ENCODE data around the gene DEFB126. TPM values are rescaled to one million over a fixed set of nuclear protein-coding genes. Genes with fewer than 3 reads are reported as not detected.
A peak's percentile ranks its signal among the peaks of the same experiment; 100 is the strongest.
"Not testable (repeated sequence)": the region's sequence is repeated elsewhere in the genome, so short reads cannot be mapped to it uniquely, and the experiment has no call there.

DEFB126 gene
- total and polyA plus RNA-seq, 9 of the 15 experiments (the other 6 are each of a cell fraction or from before 2014, with no cell fraction given), result not detected

DNA sequence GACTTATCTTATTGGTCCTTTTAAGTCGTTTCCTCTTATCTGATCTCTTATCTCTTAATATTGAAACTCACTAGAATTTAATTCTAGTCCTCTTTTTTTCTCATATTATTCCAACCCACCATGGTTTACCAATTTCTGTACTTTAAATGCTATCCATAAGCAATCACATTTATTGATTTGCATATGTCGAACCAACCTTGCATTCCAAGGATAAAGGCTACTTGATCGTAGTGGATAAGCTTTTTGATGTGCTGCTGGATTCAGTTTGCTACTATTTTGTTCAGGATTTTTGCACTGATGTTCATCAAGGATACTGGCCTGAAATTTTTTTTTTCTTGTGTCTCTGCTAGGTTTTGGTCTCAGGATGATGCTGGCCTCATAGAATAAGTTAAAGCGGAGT lies 47.2 kb upstream of the DEFB126 start:
- DNase-seq (ENCODE audit: extremely low read depth in 1 of 4, low spot score in 3 of 4) (no peak), FAIRE-seq (no peak), ATAC-seq (no peak)
- no peaks in the 10 kb centered on the region for H3K9me1 ChIP-seq (ENCODE audit: control insufficient read depth, insufficient read depth, low read length)
- in situ Hi-C loops (cut with MboI), result no loop called here
- H4K20me1 ChIP-seq (replicated peaks; ENCODE audit: control insufficient read depth, insufficient read depth, low read length), result no peaks in the 10 kb centered on the region
- ChIA-PET CTCF (ENCODE audit: low intra/inter-chr PET ratio) (no interaction called here), POLR2A (no interaction called here)
- no peaks in the 10 kb centered on the region for H3K36me3 ChIP-seq (ENCODE audit: control insufficient read depth, insufficient read depth, low read length)
- H3K9me3 ChIP-seq (replicated peaks; ENCODE audit: control insufficient read depth, insufficient read depth, low read depth, low read length), result 0 out of 2 replicates have a peak, but pooled peaks cover 3% of the 10 kb centered on the region
- no peak overlapping the region for H3K4me3 ChIP-seq
- intact Hi-C loops (cut with micrococcal nuclease), result no loop called here
- H3K4me2 ChIP-seq (ENCODE audit: insufficient read depth, low read length), result no peak overlapping the region
- TF ChIP-seq NCOA1 (IDR thresholded peaks at IDR 0.05; ENCODE audit: low read depth) (no peak), ZNF324 (CRISPR knock-in tag; IDR thresholded peaks at IDR 0.05) (peak; percentile 94)
- H3K79me2 ChIP-seq (ENCODE audit: control insufficient read depth, insufficient read depth, low read length), result no peaks in the 10 kb centered on the region
- WGBS (ENCODE audit: insufficient coverage, low coverage, missing lambda C conversion rate), result 5% methylated on average over 4 of the region's 4 CpGs
- no peaks in the 10 kb centered on the region; a peak in 1 of 5 replicates for H3K27me3 ChIP-seq (ENCODE audit: control insufficient read depth in 2 of 2, insufficient read depth in 2 of 2, low read length in 2 of 2)
- H3K4me1 ChIP-seq (replicated peaks in 1 of 2; ENCODE audit: control insufficient read depth in 2 of 2, insufficient read depth in 2 of 2, low read length in 2 of 2), result no peaks in the 10 kb centered on the region; a peak in 1 of 5 replicates
- no TSS peak for BruUV-seq (replicated peaks)
- no peak overlapping the region for H3K9ac ChIP-seq (ENCODE audit: insufficient read depth in 1 of 2, low read depth in 2 of 2, low read length in 2 of 2)
- H2AFZ ChIP-seq (ENCODE audit: low read depth, low read length), result no peak overlapping the region
- no peak overlapping the region for H3K27ac ChIP-seq (ENCODE audit: extremely low read depth, low read depth, low read length)

- WGBS (ENCODE audit: insufficient coverage, low coverage, missing lambda C conversion rate), result 11% methylated on average over 5 of the region's 5 CpGs
- BruUV-seq (replicated peaks); H3K9me3 ChIP-seq (replicated peaks; ENCODE audit: control insufficient read depth, insufficient read depth, low read depth, low read length); H3K4me1 ChIP-seq (replicated peaks in 1 of 2; ENCODE audit: control insufficient read depth in 2 of 2, insufficient read depth in 2 of 2, low read length in 2 of 2); H3K36me3 ChIP-seq (ENCODE audit: control insufficient read depth, insufficient read depth, low read length); POLR2A ChIA-PET; ATAC-seq; H3K27me3 ChIP-seq (ENCODE audit: control insufficient read depth in 2 of 2, insufficient read depth in 2 of 2, low read length in 2 of 2); H3K4me3 ChIP-seq; in situ Hi-C loops (cut with MboI); FAIRE-seq; intact Hi-C loops (cut with micrococcal nuclease); DNase-seq (ENCODE audit: extremely low read depth in 1 of 4, low spot score in 3 of 4); H3K9ac ChIP-seq (ENCODE audit: insufficient read depth in 1 of 2, low read depth in 2 of 2, low read length in 2 of 2); H3K79me2 ChIP-seq (ENCODE audit: control insufficient read depth, insufficient read depth, low read length); H2AFZ ChIP-seq (ENCODE audit: low read depth, low read length); H3K27ac ChIP-seq (ENCODE audit: extremely low read depth, low read depth, low read length); H3K9me1 ChIP-seq (ENCODE audit: control insufficient read depth, insufficient read depth, low read length); H3K4me2 ChIP-seq (ENCODE audit: insufficient read depth, low read length); CTCF ChIA-PET (ENCODE audit: low intra/inter-chr PET ratio); H4K20me1 ChIP-seq (replicated peaks; ENCODE audit: control insufficient read depth, insufficient read depth, low read length): not testable (repeated sequence)
These were observed 44.7 kb upstream of the DEFB126 start for GRCh38 chr20:97691-98090.
